Body of pancreas (tissue), 4 donors: ENCODE measurements around the gene PPP1R1B. TPM values are rescaled to one million over a fixed set of nuclear protein-coding genes. Genes with fewer than 3 reads are reported as not detected.
A peak's percentile ranks its signal among the peaks of the same experiment; 100 is the strongest.

Source experiments
- ATAC-seq: fragments of 150-250 bp; one replicate; pipeline ENCODE4 v1.9.1; 2016
- DNase-seq, 4 donors: peaks; one replicate each; pipeline ENCODE4 v3.0.0-alpha.2; 2019
- H3K27ac ChIP-seq, 4 donors: fragments of 200-600 bp; sonication (generic); 1 replicate in 3 of 4; 2 replicates in 1 of 4; pipeline versions ENCODE4 v1.5.1 to v1.6.1; 2016 to 2019; ENCODE audit warnings: mild to moderate bottlenecking in 1 of 4, mixed read lengths in 1 of 4, moderate library complexity in 1 of 4
- H3K27me3 ChIP-seq, 2 donors: fragments of 200-600 bp; sonication (generic); one replicate each; pipeline ENCODE4 v1.6.0; 2016; ENCODE audit warnings: mild to moderate bottlenecking in 1 of 2
- H3K36me3 ChIP-seq, 2 donors: fragments of 200-600 bp; sonication (generic); replicated peaks in 1 of 2; 2 replicates each; pipeline ENCODE4 v1.5.1; 2016; ENCODE audit warnings: low read depth in 2 of 2; ENCODE audit not compliant: insufficient read depth in 1 of 2
- H3K4me1 ChIP-seq: fragments of 200-600 bp; sonication (generic); one replicate; pipeline ENCODE4 v1.6.0; 2016
- H3K4me3 ChIP-seq, 2 donors: fragments of 200-600 bp; sonication (generic); 1 replicate in 1 of 2; 2 replicates in 1 of 2; pipeline ENCODE4 v1.5.1; 2016 to 2019
- H3K9me3 ChIP-seq, 3 donors: fragments of 200-600 bp; sonication (generic); 1 replicate in 2 of 3; 2 replicates in 1 of 3; pipeline ENCODE4 v1.5.1; 2016
- CTCF ChIP-seq, 7 experiments: fragments of 450-650 bp in 4 of 7; fragments of 200-600 bp in 3 of 7; sonication (generic) in 3 of 7; IDR thresholded peaks; one replicate each; pipeline ENCODE4 v1.5.1; 2016 to 2019; ENCODE audit warnings: antibody characterized with exemption in 7 of 7
- POLR2A ChIP-seq, 3 donors: fragments of 450-650 bp; IDR thresholded peaks; one replicate each; pipeline ENCODE4 v1.6.1; 2016; ENCODE audit warnings: antibody characterized with exemption in 3 of 3, mild to moderate bottlenecking in 2 of 3
- WGBS, 2 donors: methylation state at CpG; one replicate each; pipeline ENCODE4 v1.1.5; 2017; 5-methylcytosine and 5-hydroxymethylcytosine counted together
- intact Hi-C: fragments of 100-400 bp; cut with DNase I; formaldehyde crosslinking; loops from one replicate; pipeline ENCODE4 v1.15.1; 2023
- total RNA-seq, 2 donors: library from RNA; depleted of rRNA; stranded (reverse); fragments of >200 nt; gene quantifications; one replicate each; pipeline ENCODE4 v1.1.0, GENCODE V29; 2016

PPP1R1B gene
- total RNA-seq, 2 donors from 2014 or later, result 38.4 to 75.8 TPM

- Histone ChIP-seq H3K27me3 (no peaks in the 10 kb centered on the region), H3K36me3 (no peaks in the 10 kb centered on the region), H3K9me3 (no peaks in the 10 kb centered on the region), H3K4me1 (peaks cover 75% of the 10 kb centered on the region), H3K27ac (peak overlapping the region in 1 of 4 donors; percentile 87), H3K4me3 (no peak overlapping the region)
- DNase-seq (no peak), ATAC-seq (no peak)
- WGBS, 2 donors, result 80 to 91% methylated on average over 5 to 8 of the region's 8 CpGs
- no peak for TF ChIP-seq CTCF (IDR thresholded peaks at IDR 0.05)
- TF ChIP-seq POLR2A (IDR thresholded peaks at IDR 0.05), result no peak
- intact Hi-C loops, result no loop called here
Measured at GRCh38 chr17:39635614-39636176, 8.9 kb downstream of the PPP1R1B start.

- Histone ChIP-seq H3K9me3 (no peaks in the 10 kb centered on the region), H3K27me3 (no peaks in the 10 kb centered on the region), H3K4me1 (peaks cover 74% of the 10 kb centered on the region), H3K4me3 (peak overlapping the region; percentile 58 to 84), H3K27ac (peak overlapping the region; percentile 60 to 90 (median 74)), H3K36me3 (no peaks in the 10 kb centered on the region)
- TF ChIP-seq CTCF (IDR thresholded peaks at IDR 0.05), result no peak
- TF ChIP-seq POLR2A (IDR thresholded peaks at IDR 0.05), result no peak
- WGBS, 2 donors, result 19 to 29% methylated on average over 6 of the region's 6 CpGs
- intact Hi-C loops, result no loop called here
- no peak for ATAC-seq
- no peak for DNase-seq
Measured at GRCh38 chr17:39636587-39636926, 9.8 kb downstream of the PPP1R1B start.

- H3K4me1 ChIP-seq, result peaks cover 76% of the 10 kb centered on the region
- intact Hi-C loops, result no loop called here
- WGBS, 2 donors, result 0 to 8% methylated on average over 6 to 66 of the region's 69 CpGs
Measured at GRCh38 chr17:39636927-39637736, 10.4 kb downstream of the PPP1R1B start, which contains the start of gene STARD3. STARD3 (plus strand) TSS chr17:39637144; CDS start chr17:39653532, 16,388 bp downstream.

GRCh38 chr17:39638317-39638716 lies 11.6 kb downstream of the PPP1R1B start:
- Histone ChIP-seq H3K27ac (no peak overlapping the region), H3K9me3 (no peaks in the 10 kb centered on the region), H3K4me1 (peaks cover 73% of the 10 kb centered on the region), H3K36me3 (no peaks in the 10 kb centered on the region), H3K27me3 (no peaks in the 10 kb centered on the region), H3K4me3 (no peak overlapping the region)
- intact Hi-C loops, result no loop called here
- 85 to 92% methylated on average over 7 of the region's 7 CpGs for WGBS, 2 donors
- no peak for DNase-seq
- TF ChIP-seq CTCF (IDR thresholded peaks at IDR 0.05) (no peak), POLR2A (IDR thresholded peaks at IDR 0.05) (no peak)
- ATAC-seq, result no peak

More at GRCh38 chr17:39636927-39637736, 10.4 kb downstream of the PPP1R1B start, which contains the start of gene STARD3:
- Histone ChIP-seq H3K4me3 (peak within 1 kb of the TSS; percentile 58 to 84), H3K27ac (peak within 1 kb of the TSS; percentile 60 to 90 (median 74)), H3K27me3 (no peaks in the 10 kb centered on the region), H3K36me3 (no peaks in the 10 kb centered on the region), H3K9me3 (no peaks in the 10 kb centered on the region)
- ATAC-seq, result peak; percentile 84
- peak; percentile 13 to 67 (median 58) for TF ChIP-seq POLR2A (IDR thresholded peaks at IDR 0.05)
- peak in 1 of 7 experiments; percentile 25 for TF ChIP-seq CTCF (IDR thresholded peaks at IDR 0.05)
- DNase-seq, result peak; percentile 92 to 93 (median 93)
